ENCODE data around the gene SHISA3. TPM values are rescaled to one million over a fixed set of nuclear protein-coding genes. Genes with fewer than 3 reads are reported as not detected.
"Not testable (repeated sequence)": the region's sequence is repeated elsewhere in the genome, so short reads cannot be mapped to it uniquely, and the experiment has no call there.

Gene SHISA3
- polyA plus RNA-seq, 4 donors = 0.45 to 32.3 (median 6.7) TPM

- not testable (repeated sequence) for H3K36me3 ChIP-seq (ENCODE audit: control insufficient read depth in 3 of 3, insufficient read depth in 2 of 3, low read depth in 1 of 3, low read length in 3 of 3); FAIRE-seq; H3K4me3 ChIP-seq (ENCODE audit: low read depth in 1 of 3, low read length in 3 of 3); H3K27ac ChIP-seq (ENCODE audit: low read depth in 1 of 3, low read length in 2 of 3); H3K27me3 ChIP-seq (ENCODE audit: control insufficient read depth in 3 of 3, insufficient read depth in 3 of 3, low read length in 3 of 3); DNase-seq; H3K4me1 ChIP-seq (ENCODE audit: control insufficient read depth in 3 of 3, insufficient read depth in 2 of 3, low read depth in 1 of 3, low read length in 2 of 3); H3K9me3 ChIP-seq (ENCODE audit: control insufficient read depth in 2 of 2, insufficient read depth in 1 of 2, low read depth in 1 of 2, low read length in 1 of 2)
- WGBS, 3 donors = 87 to 93% (median 88%) methylated on average over 6 of the region's 6 CpGs
Measured at GRCh38 chr4:42372303-42372702, 25.0 kb upstream of the SHISA3 start.

- Histone ChIP-seq H3K27me3 (ENCODE audit: control insufficient read depth in 3 of 3, insufficient read depth in 3 of 3, low read length in 3 of 3) (peaks cover 0 to 4% (median 0%) of the 10 kb centered on the region in 3 donors), H3K4me3 (ENCODE audit: low read depth in 1 of 3, low read length in 3 of 3) (no peak overlapping the region), H3K9me3 (ENCODE audit: control insufficient read depth in 2 of 2, insufficient read depth in 1 of 2, low read depth in 1 of 2, low read length in 1 of 2) (peaks cover 0 to 2% of the 10 kb centered on the region in 2 donors), H3K36me3 (ENCODE audit: control insufficient read depth in 3 of 3, insufficient read depth in 2 of 3, low read depth in 1 of 3, low read length in 3 of 3) (no peaks in the 10 kb centered on the region), H3K4me1 (ENCODE audit: control insufficient read depth in 3 of 3, insufficient read depth in 2 of 3, low read depth in 1 of 3, low read length in 2 of 3) (no peaks in the 10 kb centered on the region), H3K27ac (ENCODE audit: low read depth in 1 of 3, low read length in 2 of 3) (no peak overlapping the region)
- WGBS, 3 donors = 75 to 85% (median 77%) methylated on average over 4 of the region's 4 CpGs
- DNase-seq = no peak
- no peak for FAIRE-seq
Measured at GRCh38 chr4:42377497-42377896, 19.8 kb upstream of the SHISA3 start.

GRCh38 chr4:42381666-42382065, 15.6 kb upstream of the SHISA3 start:
- no peaks in the 10 kb centered on the region for H3K4me1 ChIP-seq (ENCODE audit: control insufficient read depth in 3 of 3, insufficient read depth in 2 of 3, low read depth in 1 of 3, low read length in 2 of 3)
- no peak for DNase-seq
- peaks cover 0 to 2% of the 10 kb centered on the region in 2 donors for H3K9me3 ChIP-seq (ENCODE audit: control insufficient read depth in 2 of 2, insufficient read depth in 1 of 2, low read depth in 1 of 2, low read length in 1 of 2)
- no peaks in the 10 kb centered on the region for H3K27me3 ChIP-seq (ENCODE audit: control insufficient read depth in 3 of 3, insufficient read depth in 3 of 3, low read length in 3 of 3)
- H3K27ac ChIP-seq (ENCODE audit: low read depth in 1 of 3, low read length in 2 of 3) = no peak overlapping the region
- no peak overlapping the region for H3K4me3 ChIP-seq (ENCODE audit: low read depth in 1 of 3, low read length in 3 of 3)
- FAIRE-seq = no peak
- no peaks in the 10 kb centered on the region for H3K36me3 ChIP-seq (ENCODE audit: control insufficient read depth in 3 of 3, insufficient read depth in 2 of 3, low read depth in 1 of 3, low read length in 3 of 3)
- 92 to 97% (median 94%) methylated on average over 2 of the region's 2 CpGs for WGBS, 3 donors

DNA sequence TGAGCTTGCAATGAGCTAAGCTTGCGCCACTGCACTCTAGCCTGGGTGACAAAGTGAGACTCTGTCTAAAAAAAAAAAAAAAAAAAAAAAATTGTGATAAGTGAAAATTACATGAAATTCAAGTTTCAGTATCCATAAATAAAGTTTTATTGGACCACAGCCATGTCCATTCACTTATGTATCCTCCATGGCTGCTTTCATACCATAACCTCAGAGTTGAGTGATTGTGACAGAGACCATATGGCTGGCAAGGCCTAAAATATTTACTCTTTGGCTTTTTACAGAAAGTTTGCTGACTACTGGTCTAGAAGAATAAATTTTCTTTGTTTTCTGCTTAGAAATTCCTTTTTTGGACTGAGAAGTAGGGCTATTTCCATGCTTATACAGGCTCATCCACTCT, 11.8 kb upstream of the SHISA3 start:
- Histone ChIP-seq H3K9me3 (ENCODE audit: control insufficient read depth in 2 of 2, insufficient read depth in 1 of 2, low read depth in 1 of 2, low read length in 1 of 2) (no peaks in the 10 kb centered on the region), H3K4me1 (ENCODE audit: control insufficient read depth in 3 of 3, insufficient read depth in 2 of 3, low read depth in 1 of 3, low read length in 2 of 3) (no peaks in the 10 kb centered on the region), H3K36me3 (ENCODE audit: control insufficient read depth in 3 of 3, insufficient read depth in 2 of 3, low read depth in 1 of 3, low read length in 3 of 3) (no peaks in the 10 kb centered on the region), H3K27ac (ENCODE audit: low read depth in 1 of 3, low read length in 2 of 3) (no peak overlapping the region), H3K4me3 (ENCODE audit: low read depth in 1 of 3, low read length in 3 of 3) (no peak overlapping the region), H3K27me3 (ENCODE audit: control insufficient read depth in 3 of 3, insufficient read depth in 3 of 3, low read length in 3 of 3) (no peaks in the 10 kb centered on the region)
- no peak for DNase-seq
- no peak for FAIRE-seq
- WGBS, 3 donors = 83 to 100% (median 91%) methylated on average over 1 of the region's 1 CpG

- H3K4me1 ChIP-seq (ENCODE audit: control insufficient read depth in 3 of 3, insufficient read depth in 2 of 3, low read depth in 1 of 3, low read length in 2 of 3) = no peaks in the 10 kb centered on the region
- no peak overlapping the region for H3K27ac ChIP-seq (ENCODE audit: low read depth in 1 of 3, low read length in 2 of 3)
- no peaks in the 10 kb centered on the region for H3K36me3 ChIP-seq (ENCODE audit: control insufficient read depth in 3 of 3, insufficient read depth in 2 of 3, low read depth in 1 of 3, low read length in 3 of 3)
- peaks cover 0 to 16% (median 0%) of the 10 kb centered on the region in 3 donors for H3K27me3 ChIP-seq (ENCODE audit: control insufficient read depth in 3 of 3, insufficient read depth in 3 of 3, low read length in 3 of 3)
- H3K9me3 ChIP-seq (ENCODE audit: control insufficient read depth in 2 of 2, insufficient read depth in 1 of 2, low read depth in 1 of 2, low read length in 1 of 2) = no peaks in the 10 kb centered on the region
- 18 to 50% (median 21%) methylated on average over 10 of the region's 10 CpGs for WGBS, 3 donors
- no peak overlapping the region for H3K4me3 ChIP-seq (ENCODE audit: low read depth in 1 of 3, low read length in 3 of 3)
- DNase-seq (peak in 1 of 2 donors; percentile 9), FAIRE-seq (no peak)
Measured at GRCh38 chr4:42390622-42391354, 6.5 kb upstream of the SHISA3 start.

GRCh38 chr4:42391355-42391664, 6.0 kb upstream of the SHISA3 start:
- H3K9me3 ChIP-seq (ENCODE audit: control insufficient read depth in 2 of 2, insufficient read depth in 1 of 2, low read depth in 1 of 2, low read length in 1 of 2) = no peaks in the 10 kb centered on the region
- no peak for FAIRE-seq
- peaks cover 0 to 1% (median 0%) of the 10 kb centered on the region in 3 donors for H3K4me1 ChIP-seq (ENCODE audit: control insufficient read depth in 3 of 3, insufficient read depth in 2 of 3, low read depth in 1 of 3, low read length in 2 of 3)
- DNase-seq = peak in 1 of 2 donors; percentile 23
- 27 to 58% (median 31%) methylated on average over 2 of the region's 2 CpGs for WGBS, 3 donors
- H3K36me3 ChIP-seq (ENCODE audit: control insufficient read depth in 3 of 3, insufficient read depth in 2 of 3, low read depth in 1 of 3, low read length in 3 of 3) = no peaks in the 10 kb centered on the region
- no peak overlapping the region for H3K4me3 ChIP-seq (ENCODE audit: low read depth in 1 of 3, low read length in 3 of 3)
- no peak overlapping the region for H3K27ac ChIP-seq (ENCODE audit: low read depth in 1 of 3, low read length in 2 of 3)
- H3K27me3 ChIP-seq (ENCODE audit: control insufficient read depth in 3 of 3, insufficient read depth in 3 of 3, low read length in 3 of 3) = peaks cover 0 to 19% (median 1%) of the 10 kb centered on the region in 3 donors

DNA sequence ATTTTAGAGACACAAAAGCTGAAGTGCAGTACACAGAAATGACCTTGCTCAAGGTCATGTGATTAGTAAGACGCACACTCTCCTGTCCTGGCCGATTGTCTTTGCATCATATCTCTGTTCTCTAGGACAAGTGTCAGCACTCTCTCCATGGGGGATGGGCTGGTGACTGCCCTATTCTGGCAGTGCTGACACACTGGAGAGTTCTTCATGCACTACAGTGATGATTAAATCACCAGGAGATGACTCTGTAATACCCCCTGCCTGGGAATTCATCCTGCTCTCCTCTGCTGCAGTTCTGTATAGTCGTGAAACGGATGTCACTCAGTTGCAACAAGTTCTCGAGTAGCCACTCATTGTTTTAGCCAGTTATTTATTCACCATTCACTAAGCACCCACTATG, 5.3 kb upstream of the SHISA3 start:
- FAIRE-seq = no peak
- WGBS, 3 donors = 55 to 60% (median 56%) methylated on average over 5 of the region's 5 CpGs
- no peak for DNase-seq

GRCh38 chr4:42392436-42392835, 4.9 kb upstream of the SHISA3 start:
- FAIRE-seq (no peak), DNase-seq (no peak)
- peaks cover 1 to 30% (median 6%) of the 10 kb centered on the region in 3 donors for H3K27me3 ChIP-seq (ENCODE audit: control insufficient read depth in 3 of 3, insufficient read depth in 3 of 3, low read length in 3 of 3)
- H3K9me3 ChIP-seq (ENCODE audit: control insufficient read depth in 2 of 2, insufficient read depth in 1 of 2, low read depth in 1 of 2, low read length in 1 of 2) = no peaks in the 10 kb centered on the region
- H3K36me3 ChIP-seq (ENCODE audit: control insufficient read depth in 3 of 3, insufficient read depth in 2 of 3, low read depth in 1 of 3, low read length in 3 of 3) = no peaks in the 10 kb centered on the region
- H3K4me3 ChIP-seq (ENCODE audit: low read depth in 1 of 3, low read length in 3 of 3) = no peak overlapping the region
- H3K27ac ChIP-seq (ENCODE audit: low read depth in 1 of 3, low read length in 2 of 3) = no peak overlapping the region
- 87 to 90% (median 90%) methylated on average over 4 of the region's 4 CpGs for WGBS, 3 donors
- peaks cover 0 to 8% (median 0%) of the 10 kb centered on the region in 3 donors for H3K4me1 ChIP-seq (ENCODE audit: control insufficient read depth in 3 of 3, insufficient read depth in 2 of 3, low read depth in 1 of 3, low read length in 2 of 3)

More for the DNA sequence above, 5.3 kb upstream of the SHISA3 start:
- Histone ChIP-seq H3K27ac (ENCODE audit: low read depth in 1 of 3, low read length in 2 of 3) (no peak overlapping the region), H3K4me1 (ENCODE audit: control insufficient read depth in 3 of 3, insufficient read depth in 2 of 3, low read depth in 1 of 3, low read length in 2 of 3) (peaks cover 0 to 8% (median 0%) of the 10 kb centered on the region in 3 donors), H3K4me3 (ENCODE audit: low read depth in 1 of 3, low read length in 3 of 3) (no peak overlapping the region), H3K27me3 (ENCODE audit: control insufficient read depth in 3 of 3, insufficient read depth in 3 of 3, low read length in 3 of 3) (peaks cover 0 to 25% (median 6%) of the 10 kb centered on the region in 3 donors), H3K36me3 (ENCODE audit: control insufficient read depth in 3 of 3, insufficient read depth in 2 of 3, low read depth in 1 of 3, low read length in 3 of 3) (no peaks in the 10 kb centered on the region), H3K9me3 (ENCODE audit: control insufficient read depth in 2 of 2, insufficient read depth in 1 of 2, low read depth in 1 of 2, low read length in 1 of 2) (no peaks in the 10 kb centered on the region)

- H3K4me3 ChIP-seq (ENCODE audit: low read depth in 1 of 3, low read length in 3 of 3) = no peak overlapping the region
- peaks cover 0 to 21% (median 3%) of the 10 kb centered on the region in 3 donors for H3K4me1 ChIP-seq (ENCODE audit: control insufficient read depth in 3 of 3, insufficient read depth in 2 of 3, low read depth in 1 of 3, low read length in 2 of 3)
- H3K9me3 ChIP-seq (ENCODE audit: control insufficient read depth in 2 of 2, insufficient read depth in 1 of 2, low read depth in 1 of 2, low read length in 1 of 2) = no peaks in the 10 kb centered on the region
- H3K27me3 ChIP-seq (ENCODE audit: control insufficient read depth in 3 of 3, insufficient read depth in 3 of 3, low read length in 3 of 3) = peaks cover 6 to 61% (median 24%) of the 10 kb centered on the region in 3 donors
- WGBS, 3 donors = 61 to 75% (median 67%) methylated on average over 1 of the region's 1 CpG
- FAIRE-seq (no peak), DNase-seq (no peak)
- H3K36me3 ChIP-seq (ENCODE audit: control insufficient read depth in 3 of 3, insufficient read depth in 2 of 3, low read depth in 1 of 3, low read length in 3 of 3) = no peaks in the 10 kb centered on the region
- H3K27ac ChIP-seq (ENCODE audit: low read depth in 1 of 3, low read length in 2 of 3) = no peak overlapping the region
Measured at GRCh38 chr4:42395595-42395994, 1.7 kb upstream of the SHISA3 start.

All from small intestine (tissue), 7 donors.